ENCODE measurements around the gene SPRR4.

The SPRR4 gene

GRCh38 chr1:152970495-152970894 lies at the start of gene SPRR4:
SPRR4 (plus strand) TSS chr1:152970648; CDS start chr1:152971891, 1,243 bp downstream.
- no peaks in the 10 kb centered on the region for H3K9me3 ChIP-seq (ENCODE audit: control insufficient read depth, low read length)
- no peaks in the 10 kb centered on the region for H3K27me3 ChIP-seq (ENCODE audit: control insufficient read depth, insufficient read depth, low read length)
- H3K4me3 ChIP-seq (ENCODE audit: low read length) = no peak within 1 kb of the TSS
- peaks cover 12% of the 10 kb centered on the region for H3K4me1 ChIP-seq (ENCODE audit: control insufficient read depth, insufficient read depth, low read length)
- no peaks in the 10 kb centered on the region for H3K36me3 ChIP-seq (ENCODE audit: control insufficient read depth, insufficient read depth, low read length)
- no peak within 1 kb of the TSS for H3K9ac ChIP-seq (ENCODE audit: low read length)

- H3K4me1 ChIP-seq (ENCODE audit: control insufficient read depth, insufficient read depth, low read length) = no peaks in the 10 kb centered on the region
- no peaks in the 10 kb centered on the region for H3K36me3 ChIP-seq (ENCODE audit: control insufficient read depth, insufficient read depth, low read length)
- H3K4me3 ChIP-seq (ENCODE audit: low read length) = no peak overlapping the region
- no peaks in the 10 kb centered on the region for H3K9me3 ChIP-seq (ENCODE audit: control insufficient read depth, low read length)
- no peak overlapping the region for H3K9ac ChIP-seq (ENCODE audit: low read length)
- H3K27me3 ChIP-seq (ENCODE audit: control insufficient read depth, insufficient read depth, low read length) = no peaks in the 10 kb centered on the region
Measured at GRCh38 chr1:152924191-152924590, 46.3 kb upstream of the SPRR4 start.

GRCh38 chr1:152926091-152926490 lies 44.4 kb upstream of the SPRR4 start:
- Histone ChIP-seq H3K27me3 (ENCODE audit: control insufficient read depth, insufficient read depth, low read length) (no peaks in the 10 kb centered on the region), H3K4me3 (ENCODE audit: low read length) (no peak overlapping the region), H3K4me1 (ENCODE audit: control insufficient read depth, insufficient read depth, low read length) (no peaks in the 10 kb centered on the region), H3K9ac (ENCODE audit: low read length) (no peak overlapping the region), H3K36me3 (ENCODE audit: control insufficient read depth, insufficient read depth, low read length) (no peaks in the 10 kb centered on the region), H3K9me3 (ENCODE audit: control insufficient read depth, low read length) (no peaks in the 10 kb centered on the region)

- Histone ChIP-seq H3K9me3 (ENCODE audit: control insufficient read depth, low read length) (no peaks in the 10 kb centered on the region), H3K4me1 (ENCODE audit: control insufficient read depth, insufficient read depth, low read length) (no peaks in the 10 kb centered on the region), H3K36me3 (ENCODE audit: control insufficient read depth, insufficient read depth, low read length) (no peaks in the 10 kb centered on the region), H3K4me3 (ENCODE audit: low read length) (no peak overlapping the region), H3K9ac (ENCODE audit: low read length) (no peak overlapping the region), H3K27me3 (ENCODE audit: control insufficient read depth, insufficient read depth, low read length) (no peaks in the 10 kb centered on the region)
Measured at GRCh38 chr1:152928671-152929070, 41.8 kb upstream of the SPRR4 start.

- Histone ChIP-seq H3K4me3 (ENCODE audit: low read length) (no peak overlapping the region), H3K27me3 (ENCODE audit: control insufficient read depth, insufficient read depth, low read length) (no peaks in the 10 kb centered on the region), H3K9me3 (ENCODE audit: control insufficient read depth, low read length) (no peaks in the 10 kb centered on the region), H3K9ac (ENCODE audit: low read length) (no peak overlapping the region), H3K4me1 (ENCODE audit: control insufficient read depth, insufficient read depth, low read length) (no peaks in the 10 kb centered on the region), H3K36me3 (ENCODE audit: control insufficient read depth, insufficient read depth, low read length) (no peaks in the 10 kb centered on the region)
Measured at GRCh38 chr1:152932170-152932811, 38.2 kb upstream of the SPRR4 start.

GRCh38 chr1:152933196-152933595 lies 37.3 kb upstream of the SPRR4 start:
- Histone ChIP-seq H3K4me3 (ENCODE audit: low read length) (no peak overlapping the region), H3K9ac (ENCODE audit: low read length) (no peak overlapping the region), H3K27me3 (ENCODE audit: control insufficient read depth, insufficient read depth, low read length) (no peaks in the 10 kb centered on the region), H3K4me1 (ENCODE audit: control insufficient read depth, insufficient read depth, low read length) (no peaks in the 10 kb centered on the region), H3K36me3 (ENCODE audit: control insufficient read depth, insufficient read depth, low read length) (no peaks in the 10 kb centered on the region), H3K9me3 (ENCODE audit: control insufficient read depth, low read length) (no peaks in the 10 kb centered on the region)

GRCh38 chr1:152940614-152941013 lies 29.8 kb upstream of the SPRR4 start:
- H3K9ac ChIP-seq (ENCODE audit: low read length) = no peak overlapping the region
- H3K4me1 ChIP-seq (ENCODE audit: control insufficient read depth, insufficient read depth, low read length) = no peaks in the 10 kb centered on the region
- H3K9me3 ChIP-seq (ENCODE audit: control insufficient read depth, low read length) = no peaks in the 10 kb centered on the region
- no peak overlapping the region for H3K4me3 ChIP-seq (ENCODE audit: low read length)
- no peaks in the 10 kb centered on the region for H3K27me3 ChIP-seq (ENCODE audit: control insufficient read depth, insufficient read depth, low read length)
- no peaks in the 10 kb centered on the region for H3K36me3 ChIP-seq (ENCODE audit: control insufficient read depth, insufficient read depth, low read length)

- H3K9ac ChIP-seq (ENCODE audit: low read length) = no peak overlapping the region
- no peaks in the 10 kb centered on the region for H3K36me3 ChIP-seq (ENCODE audit: control insufficient read depth, insufficient read depth, low read length)
- no peak overlapping the region for H3K4me3 ChIP-seq (ENCODE audit: low read length)
- H3K4me1 ChIP-seq (ENCODE audit: control insufficient read depth, insufficient read depth, low read length) = no peaks in the 10 kb centered on the region
- no peaks in the 10 kb centered on the region for H3K27me3 ChIP-seq (ENCODE audit: control insufficient read depth, insufficient read depth, low read length)
- H3K9me3 ChIP-seq (ENCODE audit: control insufficient read depth, low read length) = no peaks in the 10 kb centered on the region
Measured at GRCh38 chr1:152941037-152941711, 29.3 kb upstream of the SPRR4 start.

- H3K4me3 ChIP-seq (ENCODE audit: low read length) = no peak overlapping the region
- H3K36me3 ChIP-seq (ENCODE audit: control insufficient read depth, insufficient read depth, low read length) = no peaks in the 10 kb centered on the region
- no peaks in the 10 kb centered on the region for H3K4me1 ChIP-seq (ENCODE audit: control insufficient read depth, insufficient read depth, low read length)
- no peaks in the 10 kb centered on the region for H3K9me3 ChIP-seq (ENCODE audit: control insufficient read depth, low read length)
- H3K27me3 ChIP-seq (ENCODE audit: control insufficient read depth, insufficient read depth, low read length) = no peaks in the 10 kb centered on the region
- no peak overlapping the region for H3K9ac ChIP-seq (ENCODE audit: low read length)
Measured at GRCh38 chr1:152942161-152942560, 28.3 kb upstream of the SPRR4 start.

GRCh38 chr1:152946248-152946647 lies 24.2 kb upstream of the SPRR4 start:
- H3K4me1 ChIP-seq (ENCODE audit: control insufficient read depth, insufficient read depth, low read length) = no peaks in the 10 kb centered on the region
- no peaks in the 10 kb centered on the region for H3K36me3 ChIP-seq (ENCODE audit: control insufficient read depth, insufficient read depth, low read length)
- no peak overlapping the region for H3K9ac ChIP-seq (ENCODE audit: low read length)
- H3K4me3 ChIP-seq (ENCODE audit: low read length) = no peak overlapping the region
- no peaks in the 10 kb centered on the region for H3K9me3 ChIP-seq (ENCODE audit: control insufficient read depth, low read length)
- H3K27me3 ChIP-seq (ENCODE audit: control insufficient read depth, insufficient read depth, low read length) = peaks cover 4% of the 10 kb centered on the region

GRCh38 chr1:152946651-152947256 lies 23.7 kb upstream of the SPRR4 start, which contains the start of gene SPRR5:
SPRR5 (plus strand) TSS chr1:152947206; CDS start chr1:152948555, 1,349 bp downstream.
- no peaks in the 10 kb centered on the region for H3K36me3 ChIP-seq (ENCODE audit: control insufficient read depth, insufficient read depth, low read length)
- H3K9ac ChIP-seq (ENCODE audit: low read length) = no peak within 1 kb of the TSS
- no peaks in the 10 kb centered on the region for H3K9me3 ChIP-seq (ENCODE audit: control insufficient read depth, low read length)
- H3K27me3 ChIP-seq (ENCODE audit: control insufficient read depth, insufficient read depth, low read length) = peaks cover 4% of the 10 kb centered on the region
- H3K4me3 ChIP-seq (ENCODE audit: low read length) = no peak within 1 kb of the TSS
- H3K4me1 ChIP-seq (ENCODE audit: control insufficient read depth, insufficient read depth, low read length) = no peaks in the 10 kb centered on the region

GRCh38 chr1:152951711-152952110 lies 18.7 kb upstream of the SPRR4 start:
- H3K9ac ChIP-seq (ENCODE audit: low read length) = no peak overlapping the region
- no peaks in the 10 kb centered on the region for H3K36me3 ChIP-seq (ENCODE audit: control insufficient read depth, insufficient read depth, low read length)
- no peaks in the 10 kb centered on the region for H3K9me3 ChIP-seq (ENCODE audit: control insufficient read depth, low read length)
- peaks cover 4% of the 10 kb centered on the region for H3K27me3 ChIP-seq (ENCODE audit: control insufficient read depth, insufficient read depth, low read length)
- H3K4me3 ChIP-seq (ENCODE audit: low read length) = no peak overlapping the region
- H3K4me1 ChIP-seq (ENCODE audit: control insufficient read depth, insufficient read depth, low read length) = no peaks in the 10 kb centered on the region
